ENCODE data around the gene MYO18A. TPM values are rescaled to one million over a fixed set of nuclear protein-coding genes. Genes with fewer than 3 reads are reported as not detected.

Gene MYO18A
- total RNA-seq, 2 donors from 2014 or later: 106 to 332 TPM

GRCh38 chr17:29037739-29038084 is 142.5 kb downstream of the MYO18A start:
- ATAC-seq (ENCODE audit: insufficient number of reproducible peaks, low FRiP score, low read depth) (no peak), DNase-seq (ENCODE audit: low spot score) (no peak)
- Histone ChIP-seq H3K36me3 (no peaks in the 10 kb centered on the region), H3K27me3 (replicated peaks; ENCODE audit: insufficient read depth) (no peaks in the 10 kb centered on the region), H3K27ac (no peak overlapping the region), H3K4me1 (ENCODE audit: control insufficient read depth in 1 of 2, low read depth in 2 of 2) (peaks cover 0 to 6% of the 10 kb centered on the region in 2 donors), H3K9me3 (peaks cover 10% of the 10 kb centered on the region), H3K4me3 (no peak overlapping the region)
- no peak for TF ChIP-seq CTCF (IDR thresholded peaks at IDR 0.05)

- TF ChIP-seq CTCF (IDR thresholded peaks at IDR 0.05): no peak
These were observed 143.6 kb downstream of the MYO18A start for GRCh38 chr17:29036584-29036983.

GRCh38 chr17:29034510-29034909 is 145.7 kb downstream of the MYO18A start:
- no peak overlapping the region for H3K27ac ChIP-seq
- H3K27me3 ChIP-seq (replicated peaks; ENCODE audit: insufficient read depth): no peaks in the 10 kb centered on the region
- ATAC-seq (ENCODE audit: insufficient number of reproducible peaks, low FRiP score, low read depth) (no peak), DNase-seq (ENCODE audit: low spot score) (no peak)
- no peak overlapping the region for H3K4me3 ChIP-seq
- no peak for TF ChIP-seq CTCF (IDR thresholded peaks at IDR 0.05)
- H3K9me3 ChIP-seq: peaks cover 10% of the 10 kb centered on the region
- no peaks in the 10 kb centered on the region for H3K36me3 ChIP-seq
- no peaks in the 10 kb centered on the region for H3K4me1 ChIP-seq (ENCODE audit: control insufficient read depth in 1 of 2, low read depth in 2 of 2)

More at GRCh38 chr17:29036584-29036983, 143.6 kb downstream of the MYO18A start:
- Histone ChIP-seq H3K4me3 (no peak overlapping the region), H3K27ac (no peak overlapping the region), H3K27me3 (replicated peaks; ENCODE audit: insufficient read depth) (no peaks in the 10 kb centered on the region), H3K9me3 (peaks cover 10% of the 10 kb centered on the region), H3K36me3 (no peaks in the 10 kb centered on the region), H3K4me1 (ENCODE audit: control insufficient read depth in 1 of 2, low read depth in 2 of 2) (no peaks in the 10 kb centered on the region)
- ATAC-seq (ENCODE audit: insufficient number of reproducible peaks, low FRiP score, low read depth) (no peak), DNase-seq (ENCODE audit: low spot score) (no peak)

GRCh38 chr17:29032857-29033197 is 147.4 kb downstream of the MYO18A start:
- ATAC-seq (ENCODE audit: insufficient number of reproducible peaks, low FRiP score, low read depth) (no peak), DNase-seq (ENCODE audit: low spot score) (no peak)
- H3K4me1 ChIP-seq (ENCODE audit: control insufficient read depth in 1 of 2, low read depth in 2 of 2): no peaks in the 10 kb centered on the region
- H3K36me3 ChIP-seq: no peaks in the 10 kb centered on the region
- H3K27ac ChIP-seq: no peak overlapping the region
- peaks cover 10% of the 10 kb centered on the region for H3K9me3 ChIP-seq
- H3K27me3 ChIP-seq (replicated peaks; ENCODE audit: insufficient read depth): no peaks in the 10 kb centered on the region
- TF ChIP-seq CTCF (IDR thresholded peaks at IDR 0.05): no peak
- H3K4me3 ChIP-seq: no peak overlapping the region

GRCh38 chr17:29032013-29032856 is 148.0 kb downstream of the MYO18A start:
- TF ChIP-seq CTCF (IDR thresholded peaks at IDR 0.05): no peak
- H3K27me3 ChIP-seq (replicated peaks; ENCODE audit: insufficient read depth): no peaks in the 10 kb centered on the region
- no peaks in the 10 kb centered on the region for H3K4me1 ChIP-seq (ENCODE audit: control insufficient read depth in 1 of 2, low read depth in 2 of 2)
- no peaks in the 10 kb centered on the region for H3K36me3 ChIP-seq
- DNase-seq (ENCODE audit: low spot score) (no peak), ATAC-seq (ENCODE audit: insufficient number of reproducible peaks, low FRiP score, low read depth) (no peak)
- H3K4me3 ChIP-seq: no peak overlapping the region
- H3K27ac ChIP-seq: no peak overlapping the region
- H3K9me3 ChIP-seq: peaks cover 10% of the 10 kb centered on the region

All from thoracic aorta (tissue), 2 donors.